ENCODE results near the gene GTPBP1.

GTPBP1 gene

GRCh38 chr22:38715852-38716251 is 10.1 kb downstream of the GTPBP1 start:
- in situ Hi-C loops (cut with HindIII; ENCODE audit: low sequenced_read_pairs) = no loop called here
- no peak for DNase-seq (ENCODE audit: low read depth, low spot score)
- no peak for TF ChIP-seq CTCF (IDR thresholded peaks at IDR 0.05; ENCODE audit: low read depth, low read length)
- H3K4me3 ChIP-seq (ENCODE audit: low read depth, low read length) = no peak overlapping the region

DNA sequence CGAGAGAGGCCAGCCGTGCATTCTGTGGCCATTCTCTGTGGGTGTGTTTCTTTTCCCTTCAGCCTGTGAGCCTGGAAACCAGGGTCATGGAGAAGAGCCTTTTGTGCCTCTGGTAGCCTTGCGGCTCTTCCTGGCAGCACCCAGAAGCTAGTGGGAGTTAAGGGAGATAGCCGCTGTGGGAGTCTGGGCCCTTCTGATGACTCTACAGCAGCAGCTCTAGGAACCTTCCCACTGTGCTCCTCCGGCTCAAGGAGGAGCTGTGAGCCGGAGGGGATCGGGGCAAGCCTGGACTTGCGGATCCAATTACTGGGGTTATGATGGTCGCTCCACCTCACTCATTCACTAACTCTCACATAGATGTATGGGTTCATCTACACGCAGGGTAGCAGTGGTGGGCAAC is 10.5 kb downstream of the GTPBP1 start:
- no peak overlapping the region for H3K4me3 ChIP-seq (ENCODE audit: low read depth, low read length)
- DNase-seq (ENCODE audit: low read depth, low spot score) = no peak
- no peak for TF ChIP-seq CTCF (IDR thresholded peaks at IDR 0.05; ENCODE audit: low read depth, low read length)
- in situ Hi-C loops (cut with HindIII; ENCODE audit: low sequenced_read_pairs) = no loop called here

DNA sequence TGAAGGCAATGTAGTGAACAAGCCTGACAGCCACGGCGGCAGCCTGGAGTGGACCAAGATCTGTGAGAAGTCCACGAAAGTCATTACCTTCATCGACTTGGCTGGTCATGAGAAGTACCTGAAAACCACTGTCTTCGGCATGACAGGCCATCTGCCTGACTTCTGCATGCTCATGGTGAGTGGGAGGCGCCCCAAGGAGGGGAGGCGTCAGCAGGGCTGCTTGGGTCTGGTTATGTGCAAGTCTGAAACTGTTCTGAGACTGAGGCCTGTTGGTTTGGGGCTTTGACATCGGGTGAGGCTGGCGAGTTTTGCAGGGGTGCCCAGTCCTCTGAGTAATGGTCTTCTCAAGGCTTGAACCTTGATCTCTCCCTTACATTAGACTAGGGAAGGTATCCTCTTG is 11.1 kb downstream of the GTPBP1 start:
- in situ Hi-C loops (cut with HindIII; ENCODE audit: low sequenced_read_pairs) = no loop called here
- no peak for DNase-seq (ENCODE audit: low read depth, low spot score)

GRCh38 chr22:38717244-38717643 is 11.5 kb downstream of the GTPBP1 start:
- no peak for DNase-seq (ENCODE audit: low read depth, low spot score)
- in situ Hi-C loops (cut with HindIII; ENCODE audit: low sequenced_read_pairs) = no loop called here
- no peak overlapping the region for H3K4me3 ChIP-seq (ENCODE audit: low read depth, low read length)

More for the DNA sequence above, 11.1 kb downstream of the GTPBP1 start:
- no peak for TF ChIP-seq CTCF (IDR thresholded peaks at IDR 0.05; ENCODE audit: low read depth, low read length)
- no peak overlapping the region for H3K4me3 ChIP-seq (ENCODE audit: low read depth, low read length)

GRCh38 chr22:38718414-38718813 is 12.7 kb downstream of the GTPBP1 start:
- in situ Hi-C loops (cut with HindIII; ENCODE audit: low sequenced_read_pairs) = no loop called here
- no peak overlapping the region for H3K4me3 ChIP-seq (ENCODE audit: low read depth, low read length)
- peak; percentile 65 for DNase-seq (ENCODE audit: low read depth, low spot score)
- peak; percentile 69 for TF ChIP-seq CTCF (IDR thresholded peaks at IDR 0.05; ENCODE audit: low read depth, low read length)

More at GRCh38 chr22:38717244-38717643, 11.5 kb downstream of the GTPBP1 start:
- no peak for TF ChIP-seq CTCF (IDR thresholded peaks at IDR 0.05; ENCODE audit: low read depth, low read length)

DNA sequence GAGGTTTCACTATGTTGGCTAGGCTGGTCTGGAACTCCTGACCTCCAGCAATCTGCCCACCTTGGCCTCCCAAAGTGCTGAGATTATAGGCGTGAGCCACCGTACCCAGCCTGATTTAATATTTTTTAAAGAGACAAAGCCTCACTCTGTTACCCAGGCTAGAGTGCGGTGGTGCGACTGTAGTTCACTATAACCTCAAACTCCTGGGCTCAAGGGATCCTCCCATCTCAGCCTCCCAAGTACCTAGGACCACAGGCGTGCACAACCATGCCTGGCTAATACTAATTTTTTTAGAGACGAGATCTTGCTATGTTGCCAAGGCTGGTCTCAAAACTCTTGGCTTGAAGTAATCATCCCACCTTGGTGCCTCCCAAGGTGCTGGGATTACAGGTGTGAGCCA is 13.5 kb downstream of the GTPBP1 start:
- DNase-seq (ENCODE audit: low read depth, low spot score) = no peak
- TF ChIP-seq CTCF (IDR thresholded peaks at IDR 0.05; ENCODE audit: low read depth, low read length) = no peak
- no peak overlapping the region for H3K4me3 ChIP-seq (ENCODE audit: low read depth, low read length)
- in situ Hi-C loops (cut with HindIII; ENCODE audit: low sequenced_read_pairs) = no loop called here

- no peak overlapping the region for H3K4me3 ChIP-seq (ENCODE audit: low read depth, low read length)
- in situ Hi-C loops (cut with HindIII; ENCODE audit: low sequenced_read_pairs) = no loop called here
- DNase-seq (ENCODE audit: low read depth, low spot score) = no peak
- no peak for TF ChIP-seq CTCF (IDR thresholded peaks at IDR 0.05; ENCODE audit: low read depth, low read length)
Observed at GRCh38 chr22:38720350-38720749, 14.6 kb downstream of the GTPBP1 start.
